GM03348 (cell line): ENCODE measurements around the gene HLCS.

ENCODE experiments used
- DNase-seq: peaks from one replicate; pipeline ENCODE4 v3.0.0; 2012; ENCODE audit warnings: low spot score

HLCS gene

DNA sequence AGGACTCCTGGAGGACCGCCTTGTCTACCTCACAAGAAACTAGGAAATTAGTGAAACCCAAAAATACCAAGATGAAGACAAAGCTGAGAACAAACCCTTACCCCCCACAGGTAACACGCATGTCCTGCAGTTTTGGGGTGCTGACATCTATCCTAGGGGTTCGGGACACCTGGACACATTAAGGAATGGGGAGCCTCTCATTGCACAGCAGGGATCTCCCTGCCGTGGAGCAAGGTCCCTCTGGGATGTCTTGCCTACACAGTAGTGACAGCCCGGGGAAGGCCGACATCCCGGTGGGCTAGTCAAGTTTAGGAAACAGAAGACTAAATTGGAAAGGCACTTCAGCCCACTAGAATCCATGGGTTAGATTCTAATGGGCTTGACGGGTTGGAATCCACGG, 223.0 kb downstream of the HLCS start:
- no peak for DNase-seq

- no peak for DNase-seq
These were observed 223.5 kb downstream of the HLCS start for GRCh38 chr21:36743008-36743407.

DNA sequence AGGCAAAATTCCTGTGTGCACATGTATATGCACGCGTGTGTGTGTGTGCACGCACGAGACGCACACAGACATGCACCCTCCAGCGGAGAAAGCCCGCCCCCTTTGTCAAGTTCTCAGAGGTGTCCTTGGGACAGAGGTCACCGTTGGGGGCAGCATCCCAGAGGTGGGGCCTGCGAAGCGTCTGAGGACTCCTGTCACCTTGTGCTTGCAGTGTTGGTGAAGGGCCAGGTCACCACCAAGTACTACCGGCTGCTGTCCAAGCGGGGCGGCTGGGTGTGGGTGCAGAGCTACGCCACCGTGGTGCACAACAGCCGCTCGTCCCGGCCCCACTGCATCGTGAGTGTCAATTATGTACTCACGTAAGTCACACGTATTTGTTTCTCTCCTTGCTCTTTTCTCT, 225.0 kb downstream of the HLCS start:
- no peak for DNase-seq

DNA sequence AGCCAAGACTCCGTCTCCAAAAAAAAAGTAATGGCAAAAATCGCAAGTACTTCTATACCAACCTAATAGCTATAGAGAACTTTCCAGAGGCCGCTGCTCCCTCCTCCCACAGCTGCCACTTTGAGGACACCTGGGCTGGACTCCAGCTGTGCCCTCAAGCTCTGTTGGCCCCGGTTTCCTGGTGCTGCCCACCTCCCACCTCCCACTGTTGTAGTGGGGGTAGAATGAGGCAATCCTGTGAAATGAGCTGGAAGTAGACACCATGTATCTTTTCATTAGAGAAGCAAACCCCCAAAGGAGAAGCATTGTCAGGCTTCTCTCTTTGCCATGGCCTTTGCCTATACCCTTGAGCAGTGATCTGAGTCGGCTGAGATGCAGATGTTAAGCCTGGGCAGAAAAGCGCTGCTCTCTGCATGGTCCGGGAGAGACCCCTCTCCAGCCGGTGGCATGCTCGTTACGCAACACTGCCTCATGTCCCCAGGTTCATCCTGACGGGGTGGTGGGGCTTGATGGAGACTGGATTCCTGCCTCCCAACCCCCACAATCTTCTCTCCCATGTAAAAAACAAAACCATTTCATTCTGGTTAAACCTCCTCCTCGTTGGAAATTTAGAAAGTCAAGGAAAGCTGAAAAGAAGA, 227.9 kb downstream of the HLCS start:
- no peak for DNase-seq

GRCh38 chr21:36735724-36736320, 230.6 kb downstream of the HLCS start:
- no peak for DNase-seq

- no peak for DNase-seq
These were observed 231.3 kb downstream of the HLCS start for GRCh38 chr21:36735201-36735515.

- no peak for DNase-seq
These were observed 231.9 kb downstream of the HLCS start for GRCh38 chr21:36734367-36735200.

- no peak for DNase-seq
These were observed 232.6 kb downstream of the HLCS start for GRCh38 chr21:36733857-36734256.

DNA sequence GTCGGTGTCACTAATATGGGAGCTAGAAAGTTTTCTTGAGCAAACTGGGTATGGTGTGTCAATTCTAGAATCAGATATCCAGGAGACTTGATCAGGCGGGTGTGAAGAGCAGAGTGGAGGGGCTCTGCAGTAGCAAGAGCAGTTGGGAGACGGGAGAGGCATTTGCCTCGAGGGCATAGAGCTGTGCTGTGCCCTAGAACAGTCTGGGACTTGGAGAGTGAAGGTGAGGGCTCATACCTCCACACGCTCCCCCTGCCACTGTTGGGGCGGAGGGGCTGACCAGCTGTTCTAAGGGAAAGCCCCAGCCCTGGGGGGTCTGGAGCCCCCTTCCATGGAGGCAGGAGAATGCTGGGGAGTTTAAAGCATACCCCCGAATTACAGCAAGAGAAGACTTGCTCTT, 233.7 kb downstream of the HLCS start:
- DNase-seq: no peak

DNA sequence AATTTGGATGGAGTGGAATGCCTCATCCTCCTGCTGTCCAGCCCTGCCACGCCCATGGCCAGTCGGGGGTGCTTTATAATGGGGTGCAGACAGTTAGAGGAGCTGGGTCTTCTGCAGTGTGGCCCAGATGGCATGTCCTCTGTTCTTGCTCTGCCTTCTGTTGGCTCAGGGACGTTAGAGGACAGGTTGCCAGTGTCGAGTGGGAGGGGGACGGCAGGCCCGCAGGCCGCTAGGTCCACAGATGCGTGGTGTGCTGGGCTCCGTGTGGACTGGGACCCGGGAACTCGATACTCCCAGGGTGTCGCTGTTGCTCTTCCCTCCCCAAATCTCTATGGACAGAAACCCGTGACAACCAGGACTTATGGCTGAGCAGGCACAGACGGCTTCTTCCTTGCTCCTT, 234.3 kb downstream of the HLCS start:
- DNase-seq: no peak

DNA sequence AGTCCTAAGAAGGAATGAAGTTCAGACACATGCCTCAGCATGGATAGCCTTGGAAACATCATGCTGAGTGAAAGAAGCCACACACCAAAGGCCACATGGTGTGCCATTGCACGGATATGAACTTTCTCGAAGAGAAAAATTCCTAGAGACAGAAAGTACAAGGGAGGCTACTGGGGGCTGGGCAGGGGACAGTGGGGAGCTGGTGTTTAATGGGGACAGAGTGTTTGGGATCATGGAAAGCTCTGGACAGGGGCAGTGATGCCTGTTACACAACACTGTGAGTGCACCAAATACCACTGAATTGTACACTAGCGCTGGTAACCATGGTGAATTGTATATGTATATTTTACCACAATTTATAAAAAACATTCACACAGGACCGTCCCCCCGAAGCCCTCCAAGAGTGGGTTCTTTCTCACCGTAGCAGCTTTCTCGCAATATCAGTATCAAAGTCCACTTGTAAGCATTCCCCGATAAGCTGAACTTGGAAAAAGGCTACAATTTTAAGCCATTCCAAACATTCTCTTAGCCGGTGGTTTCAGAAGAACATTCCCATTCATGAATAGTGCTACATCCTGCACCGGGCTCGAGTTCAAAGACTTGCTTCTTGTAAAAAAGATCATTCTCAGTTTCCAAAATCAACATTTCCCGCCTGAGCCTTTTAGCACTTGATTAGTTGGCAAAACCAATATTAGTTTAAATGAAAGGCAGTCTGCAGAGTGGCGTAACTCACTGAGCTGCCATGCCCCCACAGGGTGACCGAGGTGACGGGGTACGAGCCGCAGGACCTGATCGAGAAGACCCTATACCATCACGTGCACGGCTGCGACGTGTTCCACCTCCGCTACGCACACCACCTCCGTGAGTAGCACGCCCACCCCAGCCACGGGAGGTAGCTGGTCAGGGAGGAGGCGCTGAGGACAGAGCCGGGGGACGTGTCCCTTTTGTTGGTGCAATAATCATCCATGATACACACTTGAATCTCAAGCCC, 235.9 kb downstream of the HLCS start:
- DNase-seq: no peak

DNA sequence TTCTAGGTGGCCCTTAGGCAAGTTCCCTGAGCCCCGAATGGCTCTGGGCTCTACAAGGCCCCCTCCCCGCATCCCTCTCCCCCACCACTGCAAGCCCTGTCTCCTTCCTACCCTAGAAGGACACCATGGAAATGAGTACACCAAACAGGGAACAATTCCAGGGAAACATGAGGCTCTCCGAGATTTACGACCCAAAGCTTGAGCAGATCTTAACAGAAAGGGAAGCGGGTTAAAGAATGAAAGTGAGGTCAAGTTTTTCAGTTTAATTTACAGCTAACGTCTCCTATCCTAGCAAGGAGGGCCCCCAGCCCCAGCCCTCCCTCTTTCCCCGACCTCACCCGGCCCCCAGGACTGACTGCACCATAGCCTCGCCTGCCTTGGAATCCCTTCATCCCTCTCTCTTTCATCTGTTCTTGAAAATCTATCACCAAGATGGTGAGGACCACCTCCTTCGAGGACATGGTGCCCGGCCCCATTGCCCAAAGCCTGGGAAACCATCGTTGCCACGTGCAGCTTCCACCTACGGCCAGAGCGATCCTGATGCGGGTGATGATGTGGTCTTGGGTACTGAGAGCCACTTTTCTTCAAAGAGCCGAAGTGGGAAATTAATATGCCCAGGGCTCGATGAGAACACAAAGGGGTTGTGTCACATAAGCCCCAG, 237.0 kb downstream of the HLCS start:
- no peak for DNase-seq

- no peak for DNase-seq
These were observed 237.9 kb downstream of the HLCS start for GRCh38 chr21:36728371-36729111.

DNA sequence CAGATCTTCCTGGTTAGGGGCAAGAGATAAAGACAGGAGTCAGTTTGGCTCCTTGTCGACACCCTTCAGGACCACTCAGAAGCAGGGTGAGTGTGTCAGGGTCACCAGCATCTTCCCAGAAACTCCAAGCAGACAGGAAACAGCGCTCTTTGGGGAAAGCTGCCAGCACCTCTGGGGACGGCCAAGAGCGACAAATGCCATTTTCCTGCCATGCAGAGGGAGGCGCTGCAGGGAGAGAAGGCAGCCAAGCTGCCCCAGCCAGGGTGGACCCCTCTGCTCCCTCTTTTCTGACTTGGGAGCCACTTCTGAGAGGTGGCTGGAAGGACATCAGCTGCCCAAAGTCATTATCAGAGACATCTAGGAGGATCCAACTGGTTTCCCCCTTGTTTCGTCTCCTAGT, 238.6 kb downstream of the HLCS start:
- no peak for DNase-seq

- DNase-seq: no peak
These were observed 240.6 kb downstream of the HLCS start for GRCh38 chr21:36725793-36726386.

DNA sequence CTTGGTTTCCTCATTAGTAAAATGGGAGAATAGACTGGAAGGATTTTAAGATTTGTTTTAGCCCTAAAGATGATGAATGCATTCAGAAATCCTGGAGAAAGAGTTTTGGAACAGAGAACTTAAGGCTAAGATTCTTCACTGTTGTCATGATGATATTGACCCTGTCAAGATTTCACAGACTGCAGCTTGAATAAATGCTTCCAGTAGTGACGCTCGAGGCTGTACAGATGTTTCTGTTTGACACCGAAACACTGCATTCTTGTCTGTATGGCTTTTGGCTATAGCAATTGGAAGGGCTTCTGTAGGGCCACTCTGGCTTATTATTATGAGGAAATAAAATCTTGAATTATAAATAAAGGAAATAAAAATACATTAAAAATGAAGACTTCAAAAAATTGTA, 241.8 kb downstream of the HLCS start:
- no peak for DNase-seq

DNA sequence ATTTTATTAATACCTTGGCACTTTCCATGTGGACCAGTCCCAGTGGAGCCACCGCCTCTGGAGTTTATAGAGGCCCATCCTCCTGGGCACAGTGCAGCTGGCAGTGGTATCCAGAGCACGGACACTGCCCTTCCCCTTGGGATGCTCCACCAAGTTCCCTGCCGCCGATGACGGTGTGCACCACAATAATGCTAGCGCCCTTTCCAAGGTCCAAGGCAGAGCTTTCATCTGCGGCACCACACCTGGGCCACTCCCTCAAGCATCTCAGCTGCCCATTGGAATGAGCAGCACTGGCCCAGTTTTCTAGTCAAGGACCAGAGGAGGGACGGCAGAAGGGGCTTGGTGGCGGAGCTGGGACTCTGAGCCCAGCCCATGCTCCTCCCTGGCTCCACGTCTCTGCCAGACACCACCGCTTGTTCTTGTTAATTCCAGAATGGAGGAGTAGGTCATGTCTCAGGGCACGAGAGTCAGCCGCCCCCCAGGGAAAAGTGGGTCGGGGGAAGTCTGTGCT, 243.0 kb downstream of the HLCS start:
- no peak for DNase-seq

DNA sequence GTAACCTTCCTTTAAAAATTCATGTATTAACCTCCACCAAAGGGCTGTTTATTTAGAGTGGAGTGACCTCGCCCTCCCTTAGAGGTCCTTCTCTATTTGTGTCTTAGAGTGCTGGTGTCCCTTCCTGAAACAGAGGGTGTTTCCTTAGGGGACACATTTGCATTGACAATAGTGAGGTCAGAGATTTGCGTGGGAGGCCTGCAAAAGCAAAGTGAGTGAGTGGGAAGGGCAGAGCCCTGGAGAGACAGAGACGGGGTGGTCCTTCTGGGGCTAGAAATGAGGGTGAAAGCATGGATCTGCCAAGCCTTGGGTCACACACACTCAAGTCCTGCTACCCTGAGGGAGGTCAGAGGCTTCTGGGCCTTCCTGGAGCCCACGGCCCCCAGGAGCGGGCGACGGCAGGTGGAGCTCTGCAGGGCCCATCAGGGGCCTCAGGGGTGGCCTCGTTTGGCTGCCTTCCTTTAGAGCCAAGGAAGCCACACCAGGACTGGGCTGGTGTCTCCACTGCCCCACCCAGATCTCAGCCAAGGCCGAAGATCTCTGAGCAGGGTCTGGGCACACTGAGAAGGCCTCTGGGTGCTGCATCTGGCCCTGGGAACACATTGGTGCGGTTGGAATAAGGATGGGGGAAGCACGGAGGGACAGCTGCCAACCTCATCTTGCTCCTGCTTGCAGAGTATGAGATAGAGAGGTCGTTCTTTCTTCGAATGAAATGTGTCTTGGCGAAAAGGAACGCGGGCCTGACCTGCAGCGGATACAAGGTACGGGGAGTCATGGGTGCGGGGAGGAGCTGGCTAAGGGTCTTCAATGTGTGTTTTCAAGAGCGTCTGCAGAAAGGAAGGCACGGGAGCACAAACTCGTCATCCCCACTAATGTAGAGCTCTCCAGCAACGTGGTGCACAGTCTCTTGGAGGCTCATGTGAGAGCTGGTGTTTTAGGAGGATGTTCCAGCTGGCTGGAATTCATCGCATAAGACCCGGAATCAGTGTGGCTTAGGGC, 243.8 kb downstream of the HLCS start:
- no peak for DNase-seq

DNA sequence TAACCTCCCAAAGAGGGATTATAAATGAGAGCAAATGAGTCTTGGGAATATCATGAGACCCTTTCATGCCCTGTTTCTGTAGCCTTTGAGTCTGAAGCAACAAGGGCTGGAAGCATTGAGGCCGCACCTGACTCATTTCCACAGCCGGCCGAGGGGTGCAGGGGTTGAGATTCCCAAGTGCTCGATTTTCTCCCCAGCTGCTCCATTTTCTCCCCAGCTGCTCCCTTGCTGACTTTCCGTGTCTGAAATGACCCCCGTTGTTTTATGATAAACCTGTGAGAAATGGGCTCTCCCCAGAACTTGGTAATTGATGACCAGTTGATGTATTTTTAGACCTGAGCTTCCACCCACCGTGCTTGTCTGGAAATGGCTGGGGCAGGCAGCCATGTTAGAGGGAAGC, 244.7 kb downstream of the HLCS start:
- DNase-seq: no peak
